Jurkat, Clone E6-1 (cell line): ENCODE measurements around the gene STARD3.
"Not testable (repeated sequence)": the region's sequence is repeated elsewhere in the genome, so short reads cannot be mapped to it uniquely, and the experiment has no call there.

Experiments used
- DNase-seq: peaks from one replicate; pipeline ENCODE4 v3.0.0-alpha.2; 2011; ENCODE audit warnings: low read depth, low spot score
- H3K4me3 ChIP-seq: 2 replicates; pipeline ENCODE4 v1.5.1; 2011; ENCODE audit warnings: mild to moderate bottlenecking, low read length, control low read depth, moderate library complexity

STARD3 gene

GRCh38 chr17:39701012-39701783 is 64.3 kb downstream of the STARD3 start:
- DNase-seq: no peak
- no peak overlapping the region for H3K4me3 ChIP-seq

GRCh38 chr17:39701784-39702422 is 65.0 kb downstream of the STARD3 start:
- H3K4me3 ChIP-seq: no peak overlapping the region
- no peak for DNase-seq

GRCh38 chr17:39702901-39703893 is 66.3 kb downstream of the STARD3 start:
- H3K4me3 ChIP-seq: no peak overlapping the region
- no peak for DNase-seq

- no peak for DNase-seq
- H3K4me3 ChIP-seq: no peak overlapping the region
These were observed 67.0 kb downstream of the STARD3 start for GRCh38 chr17:39703913-39704312.

GRCh38 chr17:39704821-39705551 is 68.0 kb downstream of the STARD3 start:
- DNase-seq: no peak
- no peak overlapping the region for H3K4me3 ChIP-seq

- no peak for DNase-seq
- no peak overlapping the region for H3K4me3 ChIP-seq
These were observed 68.9 kb downstream of the STARD3 start for GRCh38 chr17:39705786-39706348.

- H3K4me3 ChIP-seq: no peak overlapping the region
- no peak for DNase-seq
These were observed 69.4 kb downstream of the STARD3 start for GRCh38 chr17:39706383-39706782.

GRCh38 chr17:39706921-39707337 is 70.0 kb downstream of the STARD3 start:
- H3K4me3 ChIP-seq: no peak overlapping the region
- DNase-seq: peak; percentile 37

GRCh38 chr17:39709319-39709997 is 72.5 kb downstream of the STARD3 start:
- DNase-seq: no peak
- H3K4me3 ChIP-seq: no peak overlapping the region

GRCh38 chr17:39709998-39710964 is 73.3 kb downstream of the STARD3 start:
- no peak overlapping the region for H3K4me3 ChIP-seq
- DNase-seq: no peak

GRCh38 chr17:39711071-39711470 is 74.1 kb downstream of the STARD3 start:
- not testable (repeated sequence) for H3K4me3 ChIP-seq, DNase-seq

- H3K4me3 ChIP-seq: no peak overlapping the region
- no peak for DNase-seq
These were observed 74.9 kb downstream of the STARD3 start for GRCh38 chr17:39711851-39712250.
